Subcutaneous adipose tissue (tissue), 4 donors: Measurements from ENCODE around the gene ATP1A2. TPM values are rescaled to one million over a fixed set of nuclear protein-coding genes. Genes with fewer than 3 reads are reported as not detected.

Experiments used
- CTCF ChIP-seq: fragments of 450-650 bp; IDR thresholded peaks from one replicate; pipeline ENCODE4 v1.5.1; 2016; ENCODE audit warnings: low read depth, mild to moderate bottlenecking, control low read depth, antibody characterized with exemption, moderate library complexity
- total RNA-seq, 4 donors: library from RNA; depleted of rRNA; stranded (reverse); fragments of >200 nt; gene quantifications; one replicate each; pipeline ENCODE4 v1.1.0, GENCODE V29; 2016

ATP1A2 gene
- total RNA-seq, 4 donors from 2014 or later: 13.4 to 150 (median 88.9) TPM

GRCh38 chr1:160171354-160171753, 55.8 kb downstream of the ATP1A2 start:
- no peak for TF ChIP-seq CTCF

GRCh38 chr1:160171980-160172379, 56.4 kb downstream of the ATP1A2 start:
- TF ChIP-seq CTCF: no peak

GRCh38 chr1:160177231-160177630, 61.7 kb downstream of the ATP1A2 start:
- no peak for TF ChIP-seq CTCF

GRCh38 chr1:160177667-160178066, 62.1 kb downstream of the ATP1A2 start:
- TF ChIP-seq CTCF: no peak

- TF ChIP-seq CTCF: no peak
Measured at GRCh38 chr1:160178731-160179130, 63.2 kb downstream of the ATP1A2 start.

- no peak for TF ChIP-seq CTCF
Measured at GRCh38 chr1:160179336-160179735, 63.8 kb downstream of the ATP1A2 start.

GRCh38 chr1:160186246-160186645, 70.7 kb downstream of the ATP1A2 start:
- no peak for TF ChIP-seq CTCF
